Measurements from ENCODE around the gene C1orf185.
A peak's percentile ranks its signal among the peaks of the same experiment; 100 is the strongest.
"Not testable (repeated sequence)": the region's sequence is repeated elsewhere in the genome, so short reads cannot be mapped to it uniquely, and the experiment has no call there.

Gene C1orf185

DNA sequence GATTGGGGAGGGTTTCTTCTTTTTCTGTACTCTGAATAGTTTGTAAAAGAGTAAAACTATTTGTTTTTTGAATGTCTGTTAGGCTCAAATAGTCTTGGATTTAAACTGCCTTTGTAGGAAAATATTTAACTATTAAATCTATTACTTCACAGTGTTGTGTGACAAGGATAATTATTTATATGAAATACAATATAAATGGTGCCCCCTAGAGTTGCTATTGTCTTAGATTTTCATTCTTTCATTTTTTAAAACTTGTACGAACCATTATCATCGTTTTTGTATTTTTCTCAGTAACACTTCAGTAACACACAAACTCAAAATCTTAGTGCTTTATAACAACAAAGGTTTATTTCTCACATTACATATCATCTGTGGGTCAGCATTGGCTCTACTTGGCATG is 37.4 kb downstream of the C1orf185 start:
- no peak for DNase-seq

DNA sequence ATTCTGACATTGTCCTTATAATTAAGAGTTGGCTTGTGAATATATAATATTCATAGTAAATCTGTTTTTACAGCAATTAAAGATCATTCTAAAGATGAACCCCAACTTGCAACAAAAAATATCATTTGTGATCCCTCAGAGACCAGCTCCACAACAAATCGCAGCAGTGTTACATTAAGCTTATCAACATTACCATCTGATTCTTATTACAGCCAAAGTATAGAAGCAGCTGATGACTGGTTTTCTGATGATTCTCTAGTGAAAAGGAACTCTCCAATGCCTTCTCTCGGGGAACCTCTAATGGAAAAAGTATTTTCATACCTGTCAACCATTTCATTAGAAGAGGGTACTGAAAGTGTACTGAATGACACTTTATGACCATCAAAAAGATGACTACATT is 45.4 kb downstream of the C1orf185 start:
- DNase-seq = no peak

DNA sequence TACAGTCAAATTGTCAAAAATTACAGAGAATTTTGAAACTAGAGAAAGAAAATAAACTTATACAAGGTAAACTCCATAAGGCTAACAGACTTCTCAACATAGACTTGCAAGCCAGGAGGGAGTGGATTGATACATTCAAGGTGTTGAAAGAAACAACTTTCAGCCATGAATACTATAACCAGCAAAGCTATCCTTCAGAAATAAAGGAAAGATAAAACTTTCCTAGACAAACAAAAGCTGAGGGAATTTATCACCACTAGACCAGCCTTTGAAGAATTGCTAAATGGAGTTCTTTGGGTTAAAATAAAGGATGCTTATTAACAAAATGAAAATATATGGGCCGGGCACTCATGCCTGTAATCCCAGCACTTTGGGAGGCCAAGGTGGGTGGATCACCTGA is 52.7 kb downstream of the C1orf185 start:
- DNase-seq = no peak

DNA sequence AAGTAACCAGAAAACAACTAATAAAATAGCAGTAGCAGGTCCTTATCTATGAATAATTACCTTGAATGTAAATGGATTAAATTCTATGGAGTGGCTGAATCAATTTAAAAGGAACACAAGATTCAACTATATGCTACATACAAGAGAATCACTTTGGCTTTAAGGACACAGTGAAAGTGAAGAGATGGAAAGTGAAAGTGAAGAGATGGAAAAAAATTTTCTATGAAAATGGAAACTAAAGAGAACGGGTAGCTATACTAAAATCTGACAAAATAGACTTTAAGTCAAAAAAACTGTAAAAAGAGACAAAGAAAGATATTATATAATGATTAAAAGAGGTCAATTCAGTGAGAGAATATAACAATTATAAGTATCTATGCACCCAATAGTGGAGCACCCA is 54.7 kb downstream of the C1orf185 start:
- no peak for DNase-seq

DNA sequence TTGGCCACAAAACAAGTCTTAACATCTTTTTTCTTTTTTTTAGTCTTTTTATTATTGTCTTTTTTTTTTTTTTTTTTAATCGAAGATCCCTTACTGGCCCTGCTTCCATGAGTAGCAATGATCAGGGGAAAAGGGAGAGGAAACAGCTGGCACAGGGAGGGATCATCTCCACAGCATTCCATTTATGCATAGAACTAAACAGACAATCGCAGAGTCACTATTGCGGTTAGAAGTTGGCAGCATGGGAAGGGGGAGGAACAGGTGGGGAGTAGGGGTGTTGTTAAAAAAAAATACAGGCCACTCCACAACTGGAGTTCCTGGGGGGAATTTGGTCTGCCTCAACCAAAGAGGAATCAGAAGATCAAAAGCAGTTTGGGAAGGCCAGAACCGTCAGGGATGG is 55.4 kb downstream of the C1orf185 start:
- no peak for DNase-seq

DNA sequence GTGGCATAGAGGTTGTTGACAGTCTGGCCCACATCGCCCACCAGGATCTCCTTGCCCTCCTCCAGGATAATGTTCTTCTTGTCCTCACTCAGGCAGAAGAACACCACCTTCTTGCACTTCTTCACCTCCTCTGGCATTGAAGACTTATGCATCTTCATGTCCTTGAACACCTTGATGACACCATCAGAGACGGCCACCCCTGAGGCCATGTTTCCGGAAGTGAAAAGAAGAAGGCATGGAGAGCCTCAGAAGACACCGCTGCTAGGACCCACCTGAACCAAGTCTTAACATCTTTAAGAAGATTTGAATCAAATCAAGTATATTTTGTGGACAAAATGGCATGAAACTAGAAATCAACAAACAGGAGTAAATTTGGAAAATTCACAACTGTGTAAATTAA is 56.2 kb downstream of the C1orf185 start:
- no peak for DNase-seq

DNA sequence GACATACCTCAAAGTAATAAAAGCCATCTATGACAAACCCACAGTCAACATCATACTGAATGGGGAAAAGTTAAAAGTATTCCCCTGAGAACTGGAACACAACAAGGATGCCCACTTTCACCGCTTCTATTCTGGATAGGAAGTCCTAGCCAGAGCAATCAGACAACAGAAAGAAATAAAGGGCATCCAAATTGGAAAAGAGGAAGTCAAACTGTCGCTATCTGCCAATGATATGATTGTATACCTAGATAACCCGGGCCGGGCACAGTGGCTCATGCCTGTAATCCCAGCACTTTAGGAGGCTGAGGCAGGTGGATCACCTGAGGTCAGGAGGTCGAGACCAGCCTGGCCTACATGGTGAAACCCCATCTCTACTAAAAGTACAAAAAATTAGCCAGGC is 60.5 kb downstream of the C1orf185 start:
- not testable (repeated sequence) for DNase-seq

DNA sequence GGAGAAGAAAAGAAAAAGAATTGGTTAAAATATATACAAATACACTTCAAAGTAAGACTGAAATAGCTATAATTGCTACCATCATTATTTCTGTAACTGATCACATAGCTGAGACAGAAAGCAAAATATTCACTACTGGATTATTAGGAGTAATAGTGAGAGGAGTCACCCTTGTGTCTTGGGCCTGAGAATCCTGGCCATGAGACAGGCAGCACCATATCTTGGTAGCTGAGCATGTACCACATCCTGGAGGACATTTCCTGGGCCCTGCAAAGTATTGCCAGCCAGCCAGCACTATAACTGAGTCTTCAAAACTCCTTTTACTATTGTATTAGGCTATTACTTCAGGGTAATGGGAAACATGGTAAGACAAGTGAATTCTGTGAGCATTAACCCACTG is 63.5 kb downstream of the C1orf185 start:
- no peak for DNase-seq

DNA sequence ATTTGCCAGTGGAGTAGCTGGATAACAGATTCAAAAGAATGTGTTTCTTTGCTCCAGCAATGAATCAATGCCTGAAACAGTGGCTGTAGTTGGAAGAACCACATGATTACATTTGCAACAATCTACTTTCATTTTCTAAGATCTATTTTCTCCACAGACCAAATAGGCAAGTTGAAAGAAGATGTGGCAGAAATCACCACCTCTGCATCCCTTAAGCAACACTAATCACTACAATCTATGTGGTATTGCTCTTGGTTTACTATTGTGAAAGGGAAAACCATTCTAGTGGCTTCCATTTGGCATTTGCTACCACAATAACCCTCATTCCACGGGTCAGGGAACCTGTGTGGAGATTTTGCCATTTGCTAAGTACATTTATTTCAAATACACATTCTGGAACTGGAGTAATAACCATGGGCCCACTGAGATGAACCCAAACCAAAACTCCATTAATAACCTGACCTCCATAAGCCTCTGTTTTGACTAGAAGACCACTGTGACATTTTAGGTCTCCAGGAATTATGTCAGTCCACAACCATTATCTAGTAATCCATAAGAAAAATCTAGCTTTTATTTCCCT is 66.3 kb downstream of the C1orf185 start:
- DNase-seq = no peak

DNA sequence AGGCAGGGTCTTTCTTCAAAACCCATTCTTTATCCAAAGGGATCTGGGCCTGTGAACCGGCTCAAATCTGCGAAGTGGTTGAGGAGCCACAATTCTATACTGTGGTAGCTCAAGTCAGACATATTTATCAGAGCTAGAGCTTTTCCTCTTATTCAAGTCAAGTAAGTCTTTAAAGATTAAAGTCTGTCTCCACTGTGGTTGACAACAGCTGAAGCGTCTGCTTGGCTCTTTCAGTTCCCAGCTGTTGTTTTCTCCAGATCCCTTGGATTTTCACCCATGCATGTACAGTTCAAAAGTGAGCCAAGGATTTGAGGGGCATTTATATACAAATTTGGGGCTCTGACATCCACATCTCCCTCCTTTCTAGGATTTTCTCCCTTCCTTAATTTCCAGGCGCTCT is 66.9 kb downstream of the C1orf185 start:
- no peak for DNase-seq

DNA sequence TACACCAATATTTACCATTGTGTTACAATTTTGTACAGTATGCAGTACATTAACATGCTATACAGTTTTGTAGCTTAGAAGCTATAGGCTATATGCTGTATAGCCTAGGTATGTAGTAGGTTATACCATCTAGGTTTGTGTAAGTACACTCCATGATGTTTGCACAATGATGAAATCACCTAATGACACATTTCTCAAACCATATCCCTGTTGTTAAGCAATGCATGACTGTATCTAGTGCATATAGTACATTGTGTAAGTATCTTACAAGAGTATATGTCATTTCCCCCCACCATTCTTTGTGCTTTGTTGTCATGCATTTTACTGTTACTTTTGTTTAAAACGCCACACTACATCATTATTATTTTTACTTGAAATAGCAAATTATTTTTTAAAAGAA is 68.3 kb downstream of the C1orf185 start:
- DNase-seq = no peak

DNA sequence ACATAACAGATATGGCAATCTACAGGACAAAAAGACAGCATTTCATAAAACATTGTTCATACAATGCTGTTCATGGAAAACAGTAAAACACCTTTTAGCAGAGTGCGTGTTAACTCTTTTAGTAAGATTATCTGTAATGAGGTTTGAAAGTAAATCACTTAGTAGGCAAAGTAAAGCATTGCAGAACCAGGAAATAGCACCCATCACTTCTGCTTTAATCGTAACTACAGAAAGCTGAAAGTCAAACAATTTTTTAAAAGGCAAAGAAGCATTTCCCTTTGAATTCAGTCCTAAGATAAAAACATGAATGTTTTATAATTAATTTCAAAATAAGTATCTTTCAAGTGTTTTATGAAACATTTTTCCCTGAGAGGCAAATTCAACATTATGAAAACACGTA is 70.8 kb downstream of the C1orf185 start:
- no peak for DNase-seq

DNA sequence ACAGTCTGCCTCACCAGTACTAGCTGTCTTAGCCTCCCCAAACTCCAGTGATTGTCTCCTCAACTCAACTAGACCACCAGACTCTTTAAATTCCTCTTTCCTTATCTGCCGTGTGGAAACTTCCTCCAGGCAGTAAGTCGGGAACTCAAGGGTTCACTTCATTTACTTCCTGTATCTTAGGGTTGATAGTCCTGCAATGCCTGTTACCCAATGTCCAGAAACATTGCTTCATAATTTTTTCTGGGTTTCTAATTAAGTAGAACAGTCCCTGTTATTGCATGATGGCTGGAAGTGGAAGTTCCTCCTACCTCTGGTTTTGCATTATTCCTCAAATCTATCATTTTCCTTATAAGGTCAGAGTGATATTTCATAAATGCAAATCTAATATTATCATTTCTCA is 73.2 kb downstream of the C1orf185 start:
- no peak for DNase-seq

DNA sequence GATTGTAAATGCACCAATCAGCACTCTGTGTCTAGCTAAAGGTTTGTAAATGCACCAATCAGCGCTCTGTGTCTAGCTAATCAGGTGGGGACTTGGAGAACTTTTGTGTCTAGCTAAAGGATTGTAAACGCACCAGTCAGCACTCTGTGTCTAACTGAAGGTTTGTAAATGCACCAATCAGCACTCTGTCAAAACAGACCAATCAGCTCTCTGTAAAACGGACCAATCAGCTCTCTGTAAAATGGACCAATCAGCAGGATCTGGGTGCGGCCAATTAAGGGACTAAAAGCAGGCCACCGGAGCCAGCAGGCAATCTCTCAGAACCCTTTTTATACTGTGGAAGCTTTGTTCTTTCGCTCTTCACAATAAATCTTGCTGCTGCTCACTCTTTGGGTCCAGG is 76.0 kb downstream of the C1orf185 start:
- DNase-seq = not testable (repeated sequence)

DNA sequence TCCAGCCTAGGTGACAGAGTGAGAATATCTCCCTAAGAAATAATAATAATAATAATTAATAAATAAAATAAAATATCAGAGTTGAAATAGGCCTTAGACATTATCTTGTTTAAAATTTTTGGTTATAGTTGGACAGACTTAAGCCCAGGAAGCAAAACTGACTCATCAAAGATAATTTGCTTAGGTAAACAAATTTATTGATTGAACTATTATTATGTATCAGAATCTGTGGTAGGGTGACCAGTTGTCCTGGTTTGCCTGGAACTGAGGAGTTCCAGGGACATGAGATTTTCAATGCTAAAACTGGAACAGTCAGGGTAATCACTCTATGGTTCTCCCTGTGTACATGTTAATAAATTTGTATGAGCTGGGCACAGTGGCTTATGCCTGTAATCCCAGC is 86.2 kb downstream of the C1orf185 start:
- no peak for DNase-seq

DNA sequence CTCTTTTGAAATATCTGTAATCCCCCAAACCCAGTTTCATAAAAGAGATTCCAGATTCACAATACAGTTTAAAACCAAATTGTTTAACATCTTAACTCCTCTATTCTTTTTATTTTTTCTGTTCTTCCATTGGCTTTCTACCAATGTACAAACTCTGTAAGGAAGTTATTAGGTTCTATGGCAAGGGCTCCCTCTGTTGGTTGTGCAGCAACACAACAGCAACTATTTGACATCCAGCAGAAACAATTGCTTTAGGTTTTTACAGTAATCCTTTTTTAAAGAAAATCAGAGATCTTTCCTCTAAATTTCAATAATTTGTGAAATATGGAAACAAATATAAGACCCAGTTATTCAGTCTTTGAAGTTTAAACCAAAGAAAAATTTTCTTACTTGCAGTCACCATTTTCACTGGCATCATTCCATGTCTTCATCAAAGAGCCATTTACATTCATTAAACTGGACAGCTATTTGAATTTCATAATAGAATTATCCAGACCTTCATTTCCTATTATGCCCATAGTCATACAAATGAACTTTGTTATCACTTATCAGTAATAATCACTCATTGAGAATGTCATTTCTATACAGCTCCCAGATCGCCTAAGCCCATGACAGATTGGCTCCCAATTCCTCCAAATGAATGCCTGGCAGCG is 87.5 kb downstream of the C1orf185 start:
- DNase-seq = peak; percentile 17

DNA sequence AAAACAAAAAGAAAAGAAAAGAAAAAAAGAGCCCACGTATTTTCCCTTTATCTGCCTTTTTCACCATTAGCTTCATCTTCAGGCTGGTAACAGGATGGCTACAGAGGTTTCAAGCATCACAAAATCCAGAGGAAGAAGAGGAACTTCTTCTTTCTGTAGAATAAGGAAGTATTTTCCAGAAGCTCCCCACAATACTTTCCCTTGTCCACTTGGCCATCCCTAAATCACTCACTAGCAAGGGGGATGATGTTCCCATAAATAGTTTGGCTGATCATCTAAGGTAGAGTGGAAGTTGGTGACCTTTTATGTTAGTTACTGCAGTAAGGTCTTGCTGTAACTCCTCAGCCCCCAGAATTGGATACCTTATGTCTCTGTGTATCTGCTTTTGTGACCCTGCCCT is 88.9 kb downstream of the C1orf185 start:
- DNase-seq = no peak

DNA sequence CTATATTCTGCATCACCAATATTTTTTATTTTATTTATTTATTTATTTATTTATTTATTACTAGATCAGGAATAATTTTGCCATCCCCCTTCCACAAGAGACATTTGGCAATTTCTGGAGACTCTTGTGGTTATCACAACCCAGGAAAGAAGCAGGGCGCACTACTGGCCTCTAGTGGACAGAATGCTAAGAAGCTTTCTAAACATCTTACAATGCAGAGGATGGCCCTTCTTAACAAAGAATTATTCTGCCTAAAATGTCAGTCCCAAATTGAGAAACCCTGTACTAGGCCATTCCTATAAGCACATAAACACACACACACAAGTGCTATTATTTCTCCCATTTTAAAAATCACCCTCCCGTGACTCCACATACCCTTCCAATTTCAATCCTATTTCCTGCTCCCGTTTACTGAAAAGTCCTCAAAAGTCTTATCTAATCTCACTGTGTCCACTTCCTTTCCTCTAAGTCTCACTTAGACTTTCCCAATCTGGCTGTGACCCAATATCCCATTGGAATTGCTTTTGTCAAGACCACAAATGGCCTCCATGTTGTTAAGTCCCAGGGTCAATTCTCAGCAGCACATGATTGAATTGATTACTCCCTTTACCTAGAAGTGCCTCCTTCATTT is 90.3 kb downstream of the C1orf185 start:
- DNase-seq = peak; percentile 52

DNA sequence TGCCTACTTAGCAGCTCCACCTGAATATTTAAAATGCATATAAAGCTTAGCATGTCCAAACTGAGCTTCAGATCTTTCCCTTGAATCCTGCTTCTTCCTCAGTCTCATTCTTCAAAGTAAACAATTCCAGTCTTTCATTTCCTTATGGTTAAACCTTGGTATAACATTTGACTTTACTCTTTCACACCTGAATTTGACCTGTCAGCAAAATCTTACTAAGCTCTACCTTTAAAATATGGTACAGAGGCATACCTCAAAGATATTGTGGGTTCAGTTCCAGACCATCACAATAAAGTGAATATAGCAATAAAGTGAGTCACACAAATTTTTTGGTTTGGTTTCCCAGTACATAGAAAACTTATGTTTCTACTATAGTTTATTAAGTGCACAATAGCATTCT is 91.5 kb downstream of the C1orf185 start:
- no peak for DNase-seq
